ENCODE results near the gene EOLA2.

GRCh38 chrX:149908308-149908707 lies 30.0 kb downstream of the EOLA2 start:
- no peak for TF ChIP-seq POLR2A (IDR thresholded peaks at IDR 0.05; ENCODE audit: low read depth, low read length)
- no peak for TF ChIP-seq POLR2AphosphoS5 (IDR thresholded peaks at IDR 0.05; ENCODE audit: low read depth, low read length)
- TF ChIP-seq TAF1 (IDR thresholded peaks at IDR 0.05; ENCODE audit: borderline replicate concordance, low read depth, low read length), result no peak

All from GM12892 (cell line).